HTR-8/SVneo (cell line): Measurements from ENCODE around the gene VEZT.

Experiments used
- DNase-seq: peaks from one replicate; pipeline ENCODE4 v3.0.0; 2011; ENCODE audit warnings: low spot score, mixed read lengths; ENCODE audit not compliant: insufficient read length
- FAIRE-seq: peaks from 2 replicates; lab custom pipeline; 2011; peaks lifted over from hg19 to GRCh38; lab: Jason Lieb, UNC

The VEZT gene

GRCh38 chr12:95248095-95248494, 30.5 kb downstream of the VEZT start:
- DNase-seq (no peak), FAIRE-seq (no peak)

GRCh38 chr12:95248604-95249360, 31.2 kb downstream of the VEZT start:
- FAIRE-seq (no peak), DNase-seq (no peak)

GRCh38 chr12:95253386-95253785, 35.8 kb downstream of the VEZT start:
- no peak for DNase-seq
- no peak for FAIRE-seq

- DNase-seq (no peak), FAIRE-seq (no peak)
Measured at GRCh38 chr12:95257541-95257940, 39.9 kb downstream of the VEZT start.

GRCh38 chr12:95258151-95258550, 40.5 kb downstream of the VEZT start:
- DNase-seq (no peak), FAIRE-seq (no peak)

- DNase-seq: no peak
Measured at GRCh38 chr12:95258803-95259202, 41.2 kb downstream of the VEZT start.

GRCh38 chr12:95259368-95259767, 41.8 kb downstream of the VEZT start:
- FAIRE-seq (no peak), DNase-seq (no peak)

More at GRCh38 chr12:95258803-95259202, 41.2 kb downstream of the VEZT start:
- no peak for FAIRE-seq

GRCh38 chr12:95261109-95261508, 43.5 kb downstream of the VEZT start:
- FAIRE-seq: no peak
- DNase-seq: no peak

- FAIRE-seq: peak; percentile 44
- DNase-seq: no peak
Measured at GRCh38 chr12:95262808-95263207, 45.2 kb downstream of the VEZT start.

GRCh38 chr12:95265765-95266164, 48.2 kb downstream of the VEZT start:
- no peak for DNase-seq

GRCh38 chr12:95266254-95266653, 48.6 kb downstream of the VEZT start:
- DNase-seq: no peak
- no peak for FAIRE-seq

More at GRCh38 chr12:95265765-95266164, 48.2 kb downstream of the VEZT start:
- no peak for FAIRE-seq

- no peak for FAIRE-seq
- no peak for DNase-seq
Measured at GRCh38 chr12:95269892-95270291, 52.3 kb downstream of the VEZT start.

GRCh38 chr12:95271465-95271864, 53.9 kb downstream of the VEZT start:
- peak; percentile 40 for FAIRE-seq
- no peak for DNase-seq

- FAIRE-seq: no peak
- DNase-seq: no peak
Measured at GRCh38 chr12:95277139-95277538, 59.5 kb downstream of the VEZT start.

GRCh38 chr12:95279856-95280255, 62.2 kb downstream of the VEZT start:
- FAIRE-seq (no peak), DNase-seq (no peak)

GRCh38 chr12:95282266-95282665, 64.7 kb downstream of the VEZT start:
- FAIRE-seq: no peak
- DNase-seq: no peak

- no peak for FAIRE-seq
- DNase-seq: no peak
Measured at GRCh38 chr12:95283371-95283770, 65.8 kb downstream of the VEZT start.

- no peak for FAIRE-seq
- DNase-seq: no peak
Measured at GRCh38 chr12:95286713-95287112, 69.1 kb downstream of the VEZT start.

- FAIRE-seq (no peak), DNase-seq (no peak)
Measured at GRCh38 chr12:95291501-95291900, 73.9 kb downstream of the VEZT start.

GRCh38 chr12:95298916-95299315, 81.3 kb downstream of the VEZT start:
- no peak for DNase-seq
- FAIRE-seq: no peak

GRCh38 chr12:95300286-95300685, 82.7 kb downstream of the VEZT start:
- FAIRE-seq: no peak
- no peak for DNase-seq

- DNase-seq: no peak
- no peak for FAIRE-seq
Measured at GRCh38 chr12:95303476-95303875, 85.9 kb downstream of the VEZT start.
